ENCODE data around the gene ATP6V0B.
A peak's percentile ranks its signal among the peaks of the same experiment; 100 is the strongest.

Gene ATP6V0B

GRCh38 chr1:43974443-43975248, at the start of gene ATP6V0B:
ATP6V0B (plus strand) TSS chr1:43974960; CDS start chr1:43975041, 81 bp downstream.
- DNase-seq: peak; percentile 95
- Mint-ChIP-seq H3K27me3 (ENCODE audit: low read depth, poor library complexity) (peaks cover 4% of the 10 kb centered on the region), H3K4me1 (peaks cover 60% of the 10 kb centered on the region), H3K27ac (peak within 1 kb of the TSS; percentile 69), H3K36me3 (ENCODE audit: low read depth) (peaks cover 26% of the 10 kb centered on the region), H3K9me3 (no peaks in the 10 kb centered on the region), H3K4me3 (peak within 1 kb of the TSS; percentile 93)
- no peak for TF ChIP-seq CTCF (IDR thresholded peaks at IDR 0.05)

- Mint-ChIP-seq H3K27me3 (ENCODE audit: low read depth, poor library complexity) (peaks cover 3% of the 10 kb centered on the region), H3K27ac (peak overlapping the region; percentile 11), H3K4me1 (no peaks in the 10 kb centered on the region), H3K4me3 (no peak overlapping the region), H3K36me3 (ENCODE audit: low read depth) (peaks cover 49% of the 10 kb centered on the region), H3K9me3 (no peaks in the 10 kb centered on the region)
- no peak for TF ChIP-seq CTCF (IDR thresholded peaks at IDR 0.05)
- DNase-seq: no peak
Observed at GRCh38 chr1:43925846-43926245, 48.9 kb upstream of the ATP6V0B start.

GRCh38 chr1:43930168-43930948, 44.4 kb upstream of the ATP6V0B start:
- H3K27me3 Mint-ChIP-seq (ENCODE audit: low read depth, poor library complexity): peaks cover 32% of the 10 kb centered on the region
- H3K36me3 Mint-ChIP-seq (ENCODE audit: low read depth): peaks cover 31% of the 10 kb centered on the region
- DNase-seq: no peak
- TF ChIP-seq CTCF (IDR thresholded peaks at IDR 0.05): peak; percentile 47
- no peak overlapping the region for H3K27ac Mint-ChIP-seq
- H3K4me3 Mint-ChIP-seq: no peak overlapping the region
- H3K4me1 Mint-ChIP-seq: peaks cover 16% of the 10 kb centered on the region
- H3K9me3 Mint-ChIP-seq: no peaks in the 10 kb centered on the region

- Mint-ChIP-seq H3K9me3 (no peaks in the 10 kb centered on the region), H3K4me3 (no peak overlapping the region), H3K36me3 (ENCODE audit: low read depth) (peaks cover 26% of the 10 kb centered on the region), H3K4me1 (peaks cover 16% of the 10 kb centered on the region), H3K27ac (no peak overlapping the region), H3K27me3 (ENCODE audit: low read depth, poor library complexity) (peaks cover 36% of the 10 kb centered on the region)
- DNase-seq: no peak
- no peak for TF ChIP-seq CTCF (IDR thresholded peaks at IDR 0.05)
Observed at GRCh38 chr1:43930949-43931275, 43.8 kb upstream of the ATP6V0B start.

- H3K4me1 Mint-ChIP-seq: peaks cover 16% of the 10 kb centered on the region
- H3K9me3 Mint-ChIP-seq: no peaks in the 10 kb centered on the region
- H3K27ac Mint-ChIP-seq: no peak overlapping the region
- H3K27me3 Mint-ChIP-seq (ENCODE audit: low read depth, poor library complexity): peaks cover 41% of the 10 kb centered on the region
- H3K4me3 Mint-ChIP-seq: no peak overlapping the region
- peaks cover 15% of the 10 kb centered on the region for H3K36me3 Mint-ChIP-seq (ENCODE audit: low read depth)
- TF ChIP-seq CTCF (IDR thresholded peaks at IDR 0.05): no peak
- no peak for DNase-seq
Observed at GRCh38 chr1:43931711-43932660, 42.8 kb upstream of the ATP6V0B start.
